ENCODE data around the gene ZNF268.
"Not testable (repeated sequence)": the region's sequence is repeated elsewhere in the genome, so short reads cannot be mapped to it uniquely, and the experiment has no call there.

The ZNF268 gene

GRCh38 chr12:133226690-133227089 lies 45.4 kb downstream of the ZNF268 start:
- DNase-seq (ENCODE audit: extremely low read depth in 1 of 2, low read depth in 1 of 2): no peak

- no peak for DNase-seq (ENCODE audit: extremely low read depth in 1 of 2, low read depth in 1 of 2)
Observed at GRCh38 chr12:133227281-133227852, 46.1 kb downstream of the ZNF268 start.

- no peak for DNase-seq (ENCODE audit: extremely low read depth in 1 of 2, low read depth in 1 of 2)
Observed at GRCh38 chr12:133231001-133231400, 49.7 kb downstream of the ZNF268 start.

- DNase-seq (ENCODE audit: extremely low read depth in 1 of 2, low read depth in 1 of 2): no peak
Observed at GRCh38 chr12:133233006-133233405, 51.7 kb downstream of the ZNF268 start.

- no peak for DNase-seq (ENCODE audit: extremely low read depth in 1 of 2, low read depth in 1 of 2)
Observed at GRCh38 chr12:133233993-133234564, 52.8 kb downstream of the ZNF268 start.

- no peak for DNase-seq (ENCODE audit: extremely low read depth in 1 of 2, low read depth in 1 of 2)
Observed at GRCh38 chr12:133234971-133235370, 53.7 kb downstream of the ZNF268 start.

GRCh38 chr12:133235401-133236112 lies 54.3 kb downstream of the ZNF268 start, which contains the start of gene ANHX:
Gene ANHX (minus strand): TSS chr12:133235877. CDS start chr12:133234356, 1,521 bp downstream.
- no peak for DNase-seq (ENCODE audit: extremely low read depth in 1 of 2, low read depth in 1 of 2)

GRCh38 chr12:133236144-133236543 lies 54.8 kb downstream of the ZNF268 start:
- no peak for DNase-seq (ENCODE audit: extremely low read depth in 1 of 2, low read depth in 1 of 2)

- no peak for DNase-seq (ENCODE audit: extremely low read depth in 1 of 2, low read depth in 1 of 2)
Observed at GRCh38 chr12:133236556-133236955, 55.3 kb downstream of the ZNF268 start.

GRCh38 chr12:133251732-133252131 lies 70.4 kb downstream of the ZNF268 start:
- no peak for DNase-seq (ENCODE audit: extremely low read depth in 1 of 2, low read depth in 1 of 2)

GRCh38 chr12:133255833-133256232 lies 74.5 kb downstream of the ZNF268 start:
- DNase-seq (ENCODE audit: extremely low read depth in 1 of 2, low read depth in 1 of 2): not testable (repeated sequence)

GRCh38 chr12:133256321-133256720 lies 75.0 kb downstream of the ZNF268 start:
- no peak for DNase-seq (ENCODE audit: extremely low read depth in 1 of 2, low read depth in 1 of 2)

GRCh38 chr12:133264173-133264572 lies 82.9 kb downstream of the ZNF268 start:
- no peak for DNase-seq (ENCODE audit: extremely low read depth in 1 of 2, low read depth in 1 of 2)
